Calu3 (cell line): ENCODE measurements around the gene SDK2. TPM values are rescaled to one million over a fixed set of nuclear protein-coding genes. Genes with fewer than 3 reads are reported as not detected.

Experiments used
- BruUV-seq: library from RNA; stranded (reverse); fragments of 400-500 nt; replicated peaks from 2 replicates; lab custom pipeline; 2021; lab: Mats Ljungman, UMichigan
- CTCF ChIA-PET: fragments of 300-600 bp; sonication (Branson Sonifier 250); formaldehyde crosslinking; loops from one replicate; lab custom pipeline; 2022; ENCODE audit warnings: antibody characterized with exemption; lab: Charles Lee
- DNase-seq: peaks from one replicate; pipeline ENCODE4 v3.0.0; 2022
- H3K27ac Mint-ChIP-seq: one replicate; pipeline ENCODE4 v1.8.0; 2022; ENCODE audit warnings: mixed read lengths; ENCODE audit not compliant: unreplicated experiment
- H3K27me3 Mint-ChIP-seq: one replicate; pipeline ENCODE4 v1.8.0; 2022; ENCODE audit warnings: mixed read lengths; ENCODE audit not compliant: unreplicated experiment
- H3K36me3 Mint-ChIP-seq: one replicate; pipeline ENCODE4 v1.8.0; 2022; ENCODE audit warnings: mild to moderate bottlenecking, moderate library complexity, mixed read lengths; ENCODE audit not compliant: insufficient read depth, unreplicated experiment
- H3K4me1 Mint-ChIP-seq: one replicate; pipeline ENCODE4 v1.8.0; 2022; ENCODE audit warnings: mild to moderate bottlenecking, low read depth, mixed read lengths; ENCODE audit not compliant: unreplicated experiment
- H3K4me3 Mint-ChIP-seq: one replicate; pipeline ENCODE4 v1.8.0; 2022; ENCODE audit warnings: mild to moderate bottlenecking, low read depth, moderate library complexity, mixed read lengths; ENCODE audit not compliant: unreplicated experiment
- H3K9me3 Mint-ChIP-seq: one replicate; pipeline ENCODE4 v1.8.0; 2022; ENCODE audit warnings: low read depth, mixed read lengths; ENCODE audit not compliant: unreplicated experiment
- CTCF ChIP-seq: fragments of 200-600 bp; IDR thresholded peaks from one replicate; pipeline ENCODE4 v1.8.0; 2022; ENCODE audit warnings: antibody characterized with exemption; ENCODE audit not compliant: unreplicated experiment
- intact Hi-C: fragments of 100-400 bp; cut with micrococcal nuclease; formaldehyde crosslinking; loops from one replicate; pipeline ENCODE4 v1.10.0; 2022; ENCODE audit not compliant: unreplicated experiment
- total RNA-seq: library from RNA; stranded (reverse); gene quantifications from 2 replicates; pipeline ENCODE4 v1.2.3, GENCODE V29; 2022

SDK2 gene
- total RNA-seq, 1 experiment from 2014 or later = not detected

- H3K27ac Mint-ChIP-seq = no peak overlapping the region
- no TSS peak for BruUV-seq
- no peak for TF ChIP-seq CTCF
- intact Hi-C loops = no loop called here
- no peaks in the 10 kb centered on the region for H3K36me3 Mint-ChIP-seq
- no peaks in the 10 kb centered on the region for H3K9me3 Mint-ChIP-seq
- H3K4me3 Mint-ChIP-seq = no peak overlapping the region
- CTCF ChIA-PET = no interaction called here
- H3K27me3 Mint-ChIP-seq = peaks cover 35% of the 10 kb centered on the region
- H3K4me1 Mint-ChIP-seq = no peaks in the 10 kb centered on the region
- DNase-seq = no peak
Measured at GRCh38 chr17:73414171-73414955, 229.9 kb downstream of the SDK2 start.

GRCh38 chr17:73412914-73413313, 231.3 kb downstream of the SDK2 start:
- BruUV-seq = no TSS peak
- TF ChIP-seq CTCF = no peak
- Mint-ChIP-seq H3K4me1 (no peaks in the 10 kb centered on the region), H3K9me3 (no peaks in the 10 kb centered on the region), H3K27me3 (peaks cover 37% of the 10 kb centered on the region), H3K36me3 (no peaks in the 10 kb centered on the region), H3K4me3 (no peak overlapping the region), H3K27ac (no peak overlapping the region)
- CTCF ChIA-PET = no interaction called here
- intact Hi-C loops = no loop called here
- no peak for DNase-seq

GRCh38 chr17:73411313-73411747, 232.9 kb downstream of the SDK2 start:
- CTCF ChIA-PET = no interaction called here
- intact Hi-C loops = no loop called here
- TF ChIP-seq CTCF = no peak

GRCh38 chr17:73410586-73411312, 233.5 kb downstream of the SDK2 start:
- CTCF ChIA-PET = no interaction called here
- BruUV-seq = no TSS peak
- no peak overlapping the region for H3K4me3 Mint-ChIP-seq
- no peaks in the 10 kb centered on the region for H3K9me3 Mint-ChIP-seq
- H3K4me1 Mint-ChIP-seq = no peaks in the 10 kb centered on the region
- H3K36me3 Mint-ChIP-seq = no peaks in the 10 kb centered on the region
- no peak for DNase-seq
- no peak overlapping the region for H3K27ac Mint-ChIP-seq
- no peak for TF ChIP-seq CTCF
- intact Hi-C loops = no loop called here
- H3K27me3 Mint-ChIP-seq = peaks cover 51% of the 10 kb centered on the region

More at GRCh38 chr17:73411313-73411747, 232.9 kb downstream of the SDK2 start:
- Mint-ChIP-seq H3K27me3 (peaks cover 48% of the 10 kb centered on the region), H3K4me1 (no peaks in the 10 kb centered on the region), H3K9me3 (no peaks in the 10 kb centered on the region), H3K4me3 (no peak overlapping the region), H3K36me3 (no peaks in the 10 kb centered on the region), H3K27ac (no peak overlapping the region)
- no peak for DNase-seq
- BruUV-seq = no TSS peak
